Measurements from ENCODE around the gene ING2. TPM values are rescaled to one million over a fixed set of nuclear protein-coding genes. Genes with fewer than 3 reads are reported as not detected.

ING2 gene
- total and polyA plus RNA-seq, 2 experiments from 2014 or later = 25.8 to 33.4 TPM

DNA sequence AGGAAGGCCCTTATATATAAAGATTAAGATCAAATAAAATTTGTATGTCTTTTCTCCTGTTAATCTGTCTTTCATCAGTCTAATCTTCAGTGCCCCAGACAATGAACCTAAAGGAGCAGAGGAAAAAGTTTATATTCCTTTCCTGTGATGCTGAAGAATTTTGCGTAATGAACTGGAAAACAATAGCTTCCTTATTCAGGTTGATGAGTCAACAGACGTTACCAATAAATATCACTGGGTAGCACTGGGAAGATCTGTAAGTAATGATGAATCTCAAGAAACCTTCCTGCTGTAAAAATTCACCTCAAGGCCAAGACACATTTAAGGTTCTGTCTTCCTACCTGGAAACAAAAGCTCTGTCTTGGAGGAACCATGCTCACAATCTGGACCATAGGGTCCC is 34.9 kb upstream of the ING2 start:
- no peak for DNase-seq (ENCODE audit: low spot score)
- H3K79me2 ChIP-seq = no peaks in the 10 kb centered on the region
- no peak for TF ChIP-seq EZH2phosphoT487 (IDR thresholded peaks at IDR 0.05; ENCODE audit: low read depth, severe bottlenecking, unreplicated experiment)
- no peak for TF ChIP-seq EZH2 (IDR thresholded peaks at IDR 0.05; ENCODE audit: borderline replicate concordance)
- TF ChIP-seq, protein P1, sequence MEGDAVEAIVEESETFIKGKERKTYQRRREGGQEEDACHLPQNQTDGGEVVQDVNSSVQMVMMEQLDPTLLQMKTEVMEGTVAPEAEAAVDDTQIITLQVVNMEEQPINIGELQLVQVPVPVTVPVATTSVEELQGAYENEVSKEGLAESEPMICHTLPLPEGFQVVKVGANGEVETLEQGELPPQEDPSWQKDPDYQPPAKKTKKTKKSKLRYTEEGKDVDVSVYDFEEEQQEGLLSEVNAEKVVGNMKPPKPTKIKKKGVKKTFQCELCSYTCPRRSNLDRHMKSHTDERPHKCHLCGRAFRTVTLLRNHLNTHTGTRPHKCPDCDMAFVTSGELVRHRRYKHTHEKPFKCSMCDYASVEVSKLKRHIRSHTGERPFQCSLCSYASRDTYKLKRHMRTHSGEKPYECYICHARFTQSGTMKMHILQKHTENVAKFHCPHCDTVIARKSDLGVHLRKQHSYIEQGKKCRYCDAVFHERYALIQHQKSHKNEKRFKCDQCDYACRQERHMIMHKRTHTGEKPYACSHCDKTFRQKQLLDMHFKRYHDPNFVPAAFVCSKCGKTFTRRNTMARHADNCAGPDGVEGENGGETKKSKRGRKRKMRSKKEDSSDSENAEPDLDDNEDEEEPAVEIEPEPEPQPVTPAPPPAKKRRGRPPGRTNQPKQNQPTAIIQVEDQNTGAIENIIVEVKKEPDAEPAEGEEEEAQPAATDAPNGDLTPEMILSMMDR (IDR thresholded peaks at IDR 0.05; ENCODE audit: poor library complexity) = no peak
- peaks cover 5% of the 10 kb centered on the region for H3K4me1 ChIP-seq (ENCODE audit: insufficient read depth)
- H4K20me1 ChIP-seq (ENCODE audit: insufficient read depth, poor library complexity, severe bottlenecking) = no peaks in the 10 kb centered on the region
- H3K27ac ChIP-seq = peak overlapping the region; percentile 62
- no peaks in the 10 kb centered on the region for H3K27me3 ChIP-seq
- no peaks in the 10 kb centered on the region for H3K9me2 ChIP-seq (replicated peaks; ENCODE audit: insufficient read depth)
- no peaks in the 10 kb centered on the region for H3K9me3 ChIP-seq (ENCODE audit: low read depth)
- H2AFZ ChIP-seq = no peak overlapping the region
- H3K4me2 ChIP-seq = no peak overlapping the region
- 83% methylated on average over 2 of the region's 2 CpGs for WGBS (ENCODE audit: low lambda C conversion rate, missing lambda C conversion rate)
- H3K36me3 ChIP-seq (replicated peaks; ENCODE audit: insufficient read depth, low read depth) = no peaks in the 10 kb centered on the region
- H3K4me3 ChIP-seq = no peak overlapping the region

DNA sequence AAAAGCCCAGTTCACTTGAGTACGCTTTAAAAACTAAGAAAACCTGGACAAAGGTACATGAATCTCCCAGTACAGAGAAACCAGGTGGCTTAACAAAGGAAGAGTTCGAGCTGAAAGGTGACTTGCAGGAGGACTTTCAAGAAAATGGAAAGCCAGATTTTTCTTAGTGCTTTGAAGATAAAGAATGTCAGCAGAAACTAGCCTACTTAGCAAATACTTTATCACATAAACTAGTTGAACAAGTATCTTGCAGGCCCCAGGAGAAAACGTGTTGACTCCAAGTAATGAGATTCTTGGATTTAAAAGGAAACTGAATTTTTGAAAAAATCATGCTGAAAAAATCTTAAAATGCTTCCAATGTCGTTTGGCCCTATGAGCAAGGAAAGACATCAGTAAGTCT is 34.0 kb upstream of the ING2 start:
- no peak overlapping the region for H2AFZ ChIP-seq
- H3K4me2 ChIP-seq = peak overlapping the region; percentile 36
- H3K27me3 ChIP-seq = no peaks in the 10 kb centered on the region
- no peaks in the 10 kb centered on the region for H4K20me1 ChIP-seq (ENCODE audit: insufficient read depth, poor library complexity, severe bottlenecking)
- no peaks in the 10 kb centered on the region for H3K36me3 ChIP-seq (replicated peaks; ENCODE audit: insufficient read depth, low read depth)
- DNase-seq (ENCODE audit: low spot score) = no peak
- no peaks in the 10 kb centered on the region for H3K9me2 ChIP-seq (replicated peaks; ENCODE audit: insufficient read depth)
- no peak for TF ChIP-seq EZH2phosphoT487 (IDR thresholded peaks at IDR 0.05; ENCODE audit: low read depth, severe bottlenecking, unreplicated experiment)
- TF ChIP-seq EZH2 (IDR thresholded peaks at IDR 0.05; ENCODE audit: borderline replicate concordance) = no peak
- TF ChIP-seq, protein P1 (IDR thresholded peaks at IDR 0.05; ENCODE audit: poor library complexity) = no peak
- H3K27ac ChIP-seq = peak overlapping the region; percentile 62
- H3K79me2 ChIP-seq = no peaks in the 10 kb centered on the region
- no peak overlapping the region for H3K4me3 ChIP-seq
- WGBS (ENCODE audit: low lambda C conversion rate, missing lambda C conversion rate) = 53% methylated on average over 4 of the region's 4 CpGs
- peaks cover 5% of the 10 kb centered on the region for H3K4me1 ChIP-seq (ENCODE audit: insufficient read depth)
- no peaks in the 10 kb centered on the region for H3K9me3 ChIP-seq (ENCODE audit: low read depth)

DNA sequence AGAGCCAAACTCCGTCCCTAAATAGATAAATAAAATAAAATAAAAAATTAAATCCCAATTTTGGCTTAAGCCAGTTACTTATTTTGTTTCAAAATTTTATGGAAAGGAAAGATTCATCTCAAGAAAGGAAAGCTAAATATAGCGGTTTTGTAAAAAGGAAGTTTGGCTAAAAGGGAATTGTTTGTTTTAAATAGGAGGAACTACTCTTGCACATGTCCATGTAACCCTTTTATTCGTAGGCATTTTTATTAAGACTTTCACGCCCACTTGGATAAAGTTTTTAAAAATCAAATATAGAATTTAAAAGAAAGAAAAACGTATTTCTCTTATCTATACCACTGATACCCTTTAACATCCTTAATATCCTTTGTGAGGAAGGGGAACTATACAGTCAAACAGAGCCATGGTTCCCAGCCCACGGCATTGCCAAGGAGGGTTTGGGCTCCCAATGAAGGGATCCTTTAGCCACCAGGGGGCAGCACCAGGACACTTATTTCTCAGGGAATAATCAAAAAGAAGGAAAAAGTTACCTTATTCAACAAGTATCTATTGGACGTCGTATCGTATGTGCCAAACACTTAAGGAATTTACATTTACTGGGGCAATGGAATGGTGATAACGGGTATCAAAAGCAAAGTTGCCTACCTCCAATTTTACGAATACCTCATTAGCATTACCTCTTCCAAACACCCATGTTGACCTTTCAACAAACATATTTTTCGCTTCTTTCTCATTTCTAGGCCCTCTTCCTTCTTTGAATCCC is 32.7 kb upstream of the ING2 start:
- TF ChIP-seq EZH2phosphoT487 (IDR thresholded peaks at IDR 0.05; ENCODE audit: low read depth, severe bottlenecking, unreplicated experiment) (no peak), EZH2 (IDR thresholded peaks at IDR 0.05; ENCODE audit: borderline replicate concordance) (no peak)
- TF ChIP-seq, protein P1 (IDR thresholded peaks at IDR 0.05; ENCODE audit: poor library complexity) = peak; percentile 89
- Histone ChIP-seq H3K9me2 (replicated peaks; ENCODE audit: insufficient read depth) (no peaks in the 10 kb centered on the region), H3K27me3 (no peaks in the 10 kb centered on the region), H3K9me3 (ENCODE audit: low read depth) (no peaks in the 10 kb centered on the region), H2AFZ (no peak overlapping the region), H3K27ac (no peak overlapping the region), H3K4me2 (peak overlapping the region; percentile 36), H3K4me3 (no peak overlapping the region), H4K20me1 (ENCODE audit: insufficient read depth, poor library complexity, severe bottlenecking) (no peaks in the 10 kb centered on the region), H3K36me3 (replicated peaks; ENCODE audit: insufficient read depth, low read depth) (no peaks in the 10 kb centered on the region), H3K79me2 (no peaks in the 10 kb centered on the region), H3K4me1 (ENCODE audit: insufficient read depth) (peaks cover 5% of the 10 kb centered on the region)
- whole genome bisulfite sequencing (ENCODE audit: low lambda C conversion rate, missing lambda C conversion rate) = 43% methylated on average over 12 of the region's 12 CpGs
- DNase-seq (ENCODE audit: low spot score) = peak; percentile 91

All from hepatocyte (in vitro differentiated cells).